ENCODE data around the gene DDX51.

Gene DDX51

GRCh38 chr12:132144115-132144809 lies at the start of gene DDX51, which contains the start of gene NOC4L:
TSS of gene DDX51 (minus strand) at chr12:132144319. CDS start at chr12:132144296, 23 bp downstream.
TSS of gene NOC4L (plus strand) at chr12:132144457. CDS start at chr12:132144489, 32 bp downstream.
- peak; percentile 86 for DNase-seq (ENCODE audit: low spot score)

- no peak for DNase-seq (ENCODE audit: low spot score)
These were observed 47.8 kb upstream of the DDX51 start for GRCh38 chr12:132191715-132192553.

GRCh38 chr12:132190834-132191500 lies 46.8 kb upstream of the DDX51 start:
- DNase-seq (ENCODE audit: low spot score): no peak

DNA sequence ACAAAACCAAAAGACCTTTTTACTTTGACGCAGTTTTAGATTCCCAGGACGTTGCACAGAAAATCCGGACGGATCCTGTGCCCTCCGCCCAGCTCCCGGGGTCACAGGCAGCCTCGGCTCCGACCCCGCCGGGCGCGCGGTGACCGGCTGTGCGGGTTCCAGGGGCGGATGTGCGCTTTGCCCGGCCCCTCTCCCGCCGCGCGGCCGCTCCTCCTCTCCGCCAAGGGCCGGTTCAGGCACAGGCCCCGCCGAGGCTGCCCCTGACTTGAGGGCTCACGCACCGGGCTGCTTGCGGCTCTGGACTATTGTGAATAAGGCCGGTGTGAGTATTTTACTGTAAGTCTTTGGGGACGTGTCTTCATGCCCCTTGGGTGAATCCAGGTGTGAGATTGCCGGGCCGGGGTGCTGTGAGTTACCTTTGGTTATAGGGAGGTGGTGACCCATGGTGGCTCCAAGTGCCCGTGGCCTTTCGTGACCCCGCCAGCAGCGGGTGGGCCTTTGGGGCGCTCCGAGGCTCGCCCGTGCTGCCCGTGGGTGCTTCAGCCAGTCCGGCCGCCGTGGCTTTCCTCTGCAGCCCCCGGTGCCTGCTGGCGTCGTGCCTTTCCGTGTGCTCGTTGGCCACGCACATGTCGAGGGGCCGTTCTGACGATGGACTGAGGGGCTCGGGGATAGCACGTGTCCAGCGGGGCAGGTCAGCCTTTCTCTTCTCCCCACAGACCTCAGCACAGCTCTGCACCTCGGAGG lies 46.1 kb upstream of the DDX51 start:
- DNase-seq (ENCODE audit: low spot score): no peak

GRCh38 chr12:132189378-132190011 lies 45.4 kb upstream of the DDX51 start:
- DNase-seq (ENCODE audit: low spot score): peak; percentile 89

GRCh38 chr12:132188916-132189325 lies 44.8 kb upstream of the DDX51 start:
- no peak for DNase-seq (ENCODE audit: low spot score)

DNA sequence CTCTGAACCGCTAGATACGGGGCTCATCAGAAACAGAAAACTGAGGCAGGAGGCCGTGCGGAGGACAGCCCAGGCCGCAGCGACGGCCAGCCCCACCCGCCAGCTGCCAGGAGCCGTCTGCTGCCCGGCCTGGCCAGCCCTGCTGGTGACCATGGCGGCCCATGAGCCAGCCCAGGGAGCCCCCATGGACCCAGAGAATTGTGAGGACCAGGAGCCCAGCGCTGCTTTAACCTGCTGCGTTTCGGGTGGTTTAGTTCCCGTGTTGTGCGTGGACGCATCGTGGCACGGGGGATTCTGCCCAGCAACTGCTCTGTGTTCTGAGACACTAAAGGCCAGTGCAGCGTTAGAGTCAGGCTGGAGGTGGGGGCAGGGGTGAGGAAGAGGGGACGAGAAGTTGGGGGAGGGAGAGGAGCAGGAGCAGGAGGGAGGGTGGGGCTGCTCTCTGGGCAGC lies 44.4 kb upstream of the DDX51 start:
- no peak for DNase-seq (ENCODE audit: low spot score)

DNA sequence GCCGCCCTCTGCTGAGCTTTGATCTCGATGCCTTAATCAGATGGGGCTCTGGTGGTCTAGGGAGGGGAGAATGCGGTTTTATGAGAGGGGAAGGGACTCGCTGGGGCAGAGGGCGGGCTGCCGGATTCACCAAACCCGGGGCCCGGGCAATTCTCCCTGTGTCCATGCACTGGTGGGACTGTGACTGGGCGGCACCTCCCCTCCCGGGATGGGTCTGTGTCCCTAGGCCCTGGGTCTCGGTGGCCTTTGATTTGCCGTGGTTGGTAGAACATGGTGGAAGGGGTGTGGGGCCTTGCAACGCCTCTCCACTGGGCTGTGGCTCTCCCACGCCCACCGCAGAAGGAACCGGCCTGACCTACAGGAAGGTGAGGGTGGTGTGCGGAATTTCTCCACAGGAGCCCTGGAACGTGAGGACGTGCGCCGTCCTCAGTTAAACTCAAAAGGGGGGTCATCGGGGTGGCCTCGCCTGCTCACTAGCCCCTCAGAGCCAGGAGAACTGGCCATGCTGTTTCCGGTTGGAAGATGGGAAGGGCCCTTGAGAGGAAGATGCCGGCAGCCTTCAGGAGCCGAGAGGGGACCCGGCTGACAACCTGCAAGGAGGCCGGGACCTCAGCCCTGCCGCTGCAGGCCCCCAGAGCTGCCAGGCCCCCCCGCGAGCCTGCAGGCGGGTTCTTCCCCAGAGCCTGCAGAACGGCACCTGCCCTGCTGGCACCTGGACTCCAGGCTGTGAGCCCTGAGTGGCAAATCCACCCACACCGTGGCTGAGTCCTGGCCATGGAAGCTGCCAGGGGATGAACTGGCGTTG lies 43.7 kb upstream of the DDX51 start:
- no peak for DNase-seq (ENCODE audit: low spot score)

DNA sequence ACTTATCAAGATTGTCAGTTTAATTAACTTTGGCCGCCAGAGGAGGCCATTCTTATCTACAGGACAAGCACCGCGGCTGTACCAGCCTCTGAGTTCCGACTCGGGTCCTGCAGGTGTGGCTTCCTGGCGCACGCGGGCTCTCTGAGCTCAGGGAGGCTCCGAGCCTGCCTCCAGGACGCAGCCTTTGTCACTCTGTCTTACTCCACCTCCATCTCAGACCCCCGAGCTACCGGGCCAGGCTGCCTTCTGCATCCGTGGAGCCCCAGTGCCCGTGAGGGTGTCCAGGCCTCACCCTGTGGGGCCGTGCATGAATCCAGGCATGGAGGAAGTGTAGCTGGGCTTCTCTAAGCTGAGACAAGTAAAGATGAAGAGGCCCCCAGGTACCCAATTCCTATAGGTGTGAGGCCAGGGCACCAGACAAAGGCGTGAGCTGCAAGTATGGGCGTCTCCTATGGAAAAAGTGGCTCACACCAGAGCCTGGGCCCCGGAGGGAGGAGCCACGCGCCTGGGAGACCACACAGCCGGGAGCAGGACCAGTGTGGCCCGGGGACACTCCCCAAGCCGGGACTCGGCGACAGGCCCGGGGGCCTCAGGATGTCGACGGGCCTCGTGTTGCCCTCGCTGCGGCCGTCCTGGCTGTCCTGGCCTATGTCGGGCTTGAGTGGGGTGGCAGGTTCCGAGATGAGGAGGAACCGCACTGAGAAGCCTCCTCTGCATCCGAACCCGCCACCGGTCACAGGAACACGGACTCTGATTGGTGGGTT lies 42.9 kb upstream of the DDX51 start:
- DNase-seq (ENCODE audit: low spot score): no peak

DNA sequence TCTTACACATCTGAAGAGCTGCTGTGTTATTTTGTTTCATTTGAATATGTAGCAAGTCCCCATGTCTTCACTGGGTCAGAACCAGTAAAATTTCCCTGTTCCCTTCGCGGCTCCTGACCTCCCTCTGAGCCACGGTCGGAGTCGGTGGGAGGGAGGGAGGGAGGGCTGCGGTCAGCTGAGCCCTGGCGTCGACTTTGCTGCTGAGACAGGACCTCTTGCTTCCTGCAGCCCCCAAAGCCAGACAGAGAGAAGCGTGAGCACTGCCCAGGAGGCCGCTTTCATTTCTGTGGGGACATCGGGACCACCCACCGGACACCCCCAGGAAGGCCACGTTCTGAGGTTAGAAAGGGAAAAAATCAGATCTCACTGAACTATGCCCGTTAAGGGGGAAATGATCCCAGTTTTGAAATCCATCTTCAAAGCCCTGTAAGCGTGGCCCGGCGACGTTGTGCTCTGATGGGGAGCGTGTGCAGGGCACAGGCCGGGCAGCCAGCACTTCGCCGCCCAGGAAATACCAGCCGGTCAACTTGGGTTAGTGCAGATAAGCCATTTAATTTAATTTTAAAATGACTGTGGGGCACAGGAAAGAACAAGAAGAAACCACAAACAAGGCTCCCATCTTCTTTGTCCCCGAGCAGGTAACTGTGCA lies 42.2 kb upstream of the DDX51 start:
- no peak for DNase-seq (ENCODE audit: low spot score)

DNA sequence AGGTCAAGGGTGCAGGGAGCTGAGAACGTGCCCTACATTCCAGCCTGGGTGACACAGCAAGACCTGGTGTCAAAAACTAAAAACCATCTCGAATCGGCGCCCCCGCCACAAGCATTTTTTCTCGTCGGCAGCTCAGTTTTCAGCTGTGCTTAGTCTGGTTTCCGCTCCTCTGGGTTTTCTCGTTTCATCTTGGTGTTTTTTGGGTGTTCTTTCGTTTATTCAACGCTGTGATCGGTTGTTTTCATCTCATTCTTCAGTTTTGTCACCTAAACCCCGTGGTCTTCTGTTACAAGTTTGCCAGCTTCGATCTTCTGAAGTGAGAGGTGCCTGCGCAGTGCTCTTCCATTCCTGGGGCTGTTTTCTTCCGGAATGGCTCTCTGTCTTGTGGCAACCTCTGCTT lies 41.6 kb upstream of the DDX51 start:
- DNase-seq (ENCODE audit: low spot score): no peak

GRCh38 chr12:132182711-132183365 lies 38.7 kb upstream of the DDX51 start:
- DNase-seq (ENCODE audit: low spot score): no peak

GRCh38 chr12:132182206-132182710 lies 38.1 kb upstream of the DDX51 start:
- no peak for DNase-seq (ENCODE audit: low spot score)

- no peak for DNase-seq (ENCODE audit: low spot score)
These were observed 37.6 kb upstream of the DDX51 start for GRCh38 chr12:132181570-132182200.

- no peak for DNase-seq (ENCODE audit: low spot score)
These were observed 36.8 kb upstream of the DDX51 start for GRCh38 chr12:132180648-132181546.

DNA sequence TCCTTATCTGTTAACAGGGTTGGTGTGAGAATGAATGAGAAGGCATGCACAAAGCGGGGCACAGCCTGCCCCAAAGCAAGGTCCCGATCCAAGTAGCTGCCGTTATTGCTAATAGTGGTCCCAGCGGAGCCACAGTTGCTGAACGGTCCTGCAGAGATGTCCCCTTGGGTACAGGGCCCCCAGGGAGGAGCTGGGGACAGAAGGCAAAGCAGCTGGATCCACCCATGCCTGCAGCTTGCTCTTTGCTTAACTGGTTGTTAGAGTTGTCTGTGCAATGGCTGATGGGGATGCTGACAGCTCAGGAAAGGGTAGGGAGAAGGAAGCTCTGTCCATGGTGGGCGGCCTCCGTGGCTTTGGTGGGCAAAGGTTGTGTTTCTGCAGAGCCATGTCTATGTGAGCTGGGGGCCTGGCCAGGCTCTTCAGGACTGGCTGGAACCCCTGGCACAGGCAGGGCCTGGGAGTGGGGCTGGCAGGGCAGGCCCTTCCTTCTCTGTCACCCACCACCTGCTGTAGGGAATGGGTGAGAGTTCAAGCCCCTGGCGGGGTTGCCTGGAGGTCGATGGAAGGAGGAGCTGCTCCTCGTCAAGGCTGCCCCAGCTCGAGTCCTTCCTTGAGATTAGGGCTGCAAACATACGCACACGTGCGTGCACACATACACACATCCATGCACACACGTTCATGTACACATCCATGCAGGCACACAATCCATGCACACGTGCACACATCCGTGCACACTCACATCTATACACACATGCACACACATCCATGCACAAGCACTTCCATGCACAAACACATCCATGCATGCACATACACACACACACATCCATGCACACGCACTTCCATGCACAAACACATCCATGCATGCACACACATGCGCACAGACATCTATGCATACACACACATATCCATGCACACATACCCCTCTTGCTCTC lies 35.6 kb upstream of the DDX51 start:
- no peak for DNase-seq (ENCODE audit: low spot score)

Measured in SW480 (cell line).